HG03159 (cell line): ENCODE data around the gene CACNA2D3.
"Not testable (repeated sequence)": the region's sequence is repeated elsewhere in the genome, so short reads cannot be mapped to it uniquely, and the experiment has no call there.

Source experiments
- ATAC-seq: cut with Tn5 transposase; IDR thresholded peaks from one replicate; pipeline ENCODE4 v1.9.1; 2021; ENCODE audit warnings: mild to moderate bottlenecking, moderate library complexity; ENCODE audit not compliant: unreplicated experiment

The CACNA2D3 gene

DNA sequence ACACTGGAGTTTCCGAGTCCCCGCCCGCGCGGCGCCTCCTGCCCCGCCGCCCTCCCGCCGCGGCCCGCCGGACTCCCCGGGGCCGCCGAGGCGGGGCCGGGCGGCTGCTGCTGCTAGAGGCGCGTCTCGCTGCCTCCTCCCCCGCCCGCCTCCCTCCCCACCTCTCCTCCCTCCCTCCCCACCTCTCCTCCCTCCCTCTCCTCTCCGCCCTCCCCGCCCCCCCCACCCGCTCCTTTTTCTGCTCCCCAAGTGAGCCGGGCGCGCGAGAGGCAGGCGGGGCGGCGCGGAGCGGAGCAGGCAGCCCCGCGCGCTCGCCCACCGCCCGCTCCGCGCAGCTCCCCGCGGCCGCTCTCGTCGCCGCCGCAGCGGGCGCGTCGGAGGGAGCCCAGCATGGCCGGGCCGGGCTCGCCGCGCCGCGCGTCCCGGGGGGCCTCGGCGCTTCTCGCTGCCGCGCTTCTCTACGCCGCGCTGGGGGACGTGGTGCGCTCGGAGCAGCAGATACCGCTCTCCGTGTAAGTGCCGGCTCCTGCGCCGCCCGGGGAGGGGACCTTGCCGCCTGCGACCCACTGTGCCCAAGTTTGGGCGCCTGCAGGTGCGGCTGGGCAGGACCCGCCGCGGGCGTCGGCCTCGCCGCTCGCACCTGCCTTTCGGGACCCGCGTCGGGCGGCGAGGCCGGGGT, at the start of gene CACNA2D3:
TSS of gene CACNA2D3 (plus strand) at position 229 of the 679 bp plus-strand sequence.
- no peak for ATAC-seq

DNA sequence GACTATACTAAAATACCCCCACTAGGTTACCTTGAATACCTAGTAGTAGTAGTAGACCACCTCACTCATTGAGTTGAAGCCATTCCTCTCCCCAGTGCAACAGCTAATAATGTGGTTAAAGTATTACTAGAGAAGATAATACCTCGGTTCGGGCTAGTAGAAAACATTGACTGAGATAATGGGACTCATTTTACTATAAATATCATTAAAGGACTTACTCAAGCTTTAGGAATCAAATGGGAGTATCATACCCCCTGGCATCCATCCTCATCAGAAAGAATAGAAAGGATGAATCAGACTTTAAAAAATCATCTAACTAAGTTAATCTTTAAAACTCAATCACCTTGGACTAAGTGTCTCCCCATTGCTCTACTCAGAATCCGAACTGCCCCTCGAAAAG, 49.0 kb upstream of the CACNA2D3 start:
- ATAC-seq: no peak

DNA sequence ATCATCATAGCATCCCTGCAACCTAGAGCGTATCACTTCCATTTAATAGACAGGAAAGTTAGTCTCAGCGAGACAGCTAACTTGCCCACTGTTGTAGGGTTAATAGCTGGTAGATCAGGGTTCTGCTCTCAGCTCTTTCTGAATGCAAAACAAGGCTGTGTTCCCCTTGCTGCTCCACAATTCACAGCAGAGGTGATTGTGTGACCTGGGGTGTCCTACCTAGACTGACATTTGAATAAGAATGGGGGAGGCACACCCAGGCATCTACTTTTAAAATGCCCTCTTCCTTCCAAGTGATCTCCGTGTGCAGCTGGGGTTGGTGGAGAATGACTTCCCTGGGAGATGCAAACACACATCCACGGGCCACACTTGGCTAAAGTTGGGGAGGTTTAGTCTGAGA, 43.0 kb upstream of the CACNA2D3 start:
- ATAC-seq: no peak

DNA sequence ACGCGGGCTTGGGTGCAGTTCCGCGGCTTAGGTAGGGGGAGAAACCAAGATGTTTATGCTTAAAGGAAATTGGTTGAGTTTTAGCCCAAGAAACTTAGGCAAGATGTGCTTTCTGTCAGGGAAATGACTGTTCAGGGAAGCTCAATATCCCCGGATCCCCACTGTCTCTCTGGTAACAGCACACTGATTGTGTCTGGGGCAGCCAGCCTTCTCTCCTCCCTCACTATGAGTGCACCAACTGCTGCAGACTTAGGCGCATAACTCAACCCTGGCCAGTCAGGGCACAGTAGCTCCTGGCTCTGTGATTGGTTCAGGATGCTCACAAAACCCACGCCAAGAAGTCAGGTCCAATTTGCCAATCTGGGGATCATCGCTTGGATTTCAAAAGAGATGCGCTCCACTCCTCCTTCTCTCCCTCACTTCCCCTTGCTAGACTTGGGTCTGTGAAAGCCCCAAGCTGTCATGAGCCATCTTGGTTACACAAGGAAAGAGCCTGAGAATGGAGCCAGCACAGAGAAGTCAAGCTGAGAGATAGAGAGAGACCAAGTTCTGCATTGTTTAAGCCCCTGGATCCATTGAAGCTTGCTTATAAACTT, 42.5 kb upstream of the CACNA2D3 start:
- no peak for ATAC-seq

DNA sequence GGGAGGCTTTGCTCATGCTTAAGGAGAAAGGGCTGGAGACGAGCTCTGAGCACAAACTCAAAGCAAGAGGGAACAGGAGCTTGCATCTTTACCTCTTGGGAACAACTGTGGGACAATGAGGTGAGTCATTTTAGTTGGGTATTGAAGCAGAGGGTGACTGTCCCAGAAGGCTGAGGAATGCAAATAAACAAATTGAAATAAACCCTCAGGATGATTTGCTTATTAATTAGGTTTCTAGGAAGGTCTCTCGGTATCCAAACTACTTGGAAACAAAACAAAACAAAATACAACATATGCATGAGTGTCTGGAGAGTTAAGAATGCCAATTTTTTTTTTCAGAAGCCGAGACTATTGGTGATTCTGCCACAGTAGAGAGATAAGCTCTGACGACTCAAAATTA, 38.4 kb upstream of the CACNA2D3 start:
- ATAC-seq: no peak

DNA sequence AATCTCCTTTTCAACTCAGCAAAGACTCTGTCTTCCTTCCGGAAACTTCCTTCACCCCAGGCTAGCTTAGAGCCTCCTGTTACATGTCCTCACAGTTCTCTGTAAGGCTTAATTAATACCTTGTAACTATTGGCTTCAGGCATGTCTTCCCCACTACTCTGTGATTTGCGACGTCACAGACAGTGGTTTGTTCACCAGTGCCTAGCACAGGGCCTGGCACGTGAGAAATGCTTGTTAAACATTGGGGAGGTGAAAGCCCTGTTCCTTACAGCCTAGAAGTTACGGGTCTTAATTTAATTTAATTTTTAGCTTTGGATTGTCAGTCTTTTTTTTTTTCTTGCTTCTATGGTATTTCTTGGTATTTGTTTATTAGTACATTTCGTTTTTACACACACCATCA, 36.4 kb upstream of the CACNA2D3 start:
- ATAC-seq: no peak

DNA sequence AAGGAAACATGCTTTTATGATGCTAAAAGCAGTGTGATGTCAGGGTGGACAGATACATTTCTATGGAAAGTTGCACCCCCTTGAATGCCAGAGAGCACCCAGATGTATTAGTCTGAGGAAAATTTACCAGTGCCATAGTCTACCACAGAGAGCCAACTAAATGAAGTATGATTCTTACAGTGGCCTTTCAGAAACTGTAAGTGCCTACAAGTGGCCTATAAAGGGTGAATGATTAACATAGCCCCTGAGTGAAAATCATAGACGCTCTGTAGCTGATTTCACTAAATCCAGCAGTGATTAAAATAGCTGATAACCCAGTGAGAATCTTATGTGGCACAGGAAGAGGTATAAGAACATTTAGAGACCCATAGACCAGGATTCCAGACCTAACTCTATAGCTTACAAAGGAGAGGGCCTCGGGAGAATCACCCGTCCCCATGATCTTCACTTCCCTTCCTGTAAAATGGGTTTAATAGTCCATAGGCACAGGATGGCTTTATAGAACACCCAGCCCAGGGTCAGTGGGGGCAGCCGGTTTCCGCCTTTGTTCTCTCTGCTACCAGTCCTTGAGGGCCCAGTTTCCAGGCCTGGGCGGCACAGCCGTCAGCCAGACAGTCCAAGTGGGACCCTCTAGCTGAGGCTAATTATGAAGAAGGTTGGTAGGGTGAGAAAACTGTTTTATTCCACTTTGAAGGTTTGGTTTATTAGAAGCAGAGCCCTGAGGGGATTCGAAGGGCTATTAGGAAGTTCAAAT, 35.5 kb upstream of the CACNA2D3 start:
- no peak for ATAC-seq

DNA sequence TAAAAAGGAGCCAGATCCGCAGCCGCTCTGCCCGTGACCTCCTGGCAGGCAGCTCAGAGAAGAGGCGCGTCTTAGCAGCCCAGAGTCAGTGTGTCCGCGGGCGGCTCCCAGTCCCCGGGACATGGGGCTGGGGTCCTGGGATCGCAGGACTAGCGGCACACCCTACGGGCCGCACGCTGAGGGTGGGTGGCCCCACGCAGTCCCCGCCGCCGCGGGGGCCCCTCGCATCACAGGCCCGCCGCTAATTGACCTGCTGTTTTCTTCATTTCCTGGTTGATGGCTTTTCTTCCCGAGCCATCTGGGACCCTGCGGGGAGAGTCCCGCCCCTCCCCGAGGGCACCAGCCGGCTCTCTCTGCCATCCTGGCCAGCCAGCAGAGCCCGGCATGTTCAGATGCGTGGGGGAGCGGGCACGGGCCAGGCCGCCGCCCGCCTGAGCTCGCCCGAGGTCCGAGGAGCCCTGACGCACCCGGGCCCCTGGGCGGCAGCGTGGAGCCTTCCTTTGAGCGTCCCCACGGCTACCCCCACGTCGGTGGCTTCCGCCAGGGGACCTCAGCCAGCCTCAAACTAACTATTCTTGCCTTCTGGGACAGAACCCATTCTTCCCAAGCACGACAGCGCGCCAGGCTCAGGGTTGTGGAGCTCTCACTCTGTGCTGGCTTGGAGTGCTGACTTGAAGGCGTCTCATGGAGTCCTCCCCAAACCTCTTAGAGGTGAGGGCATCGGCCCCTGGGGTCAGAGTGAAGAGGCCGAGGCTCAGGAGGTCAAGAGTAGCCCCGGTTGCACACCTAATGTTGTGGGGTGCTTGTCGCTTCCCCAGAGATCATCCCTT, 34.6 kb upstream of the CACNA2D3 start:
- no peak for ATAC-seq

DNA sequence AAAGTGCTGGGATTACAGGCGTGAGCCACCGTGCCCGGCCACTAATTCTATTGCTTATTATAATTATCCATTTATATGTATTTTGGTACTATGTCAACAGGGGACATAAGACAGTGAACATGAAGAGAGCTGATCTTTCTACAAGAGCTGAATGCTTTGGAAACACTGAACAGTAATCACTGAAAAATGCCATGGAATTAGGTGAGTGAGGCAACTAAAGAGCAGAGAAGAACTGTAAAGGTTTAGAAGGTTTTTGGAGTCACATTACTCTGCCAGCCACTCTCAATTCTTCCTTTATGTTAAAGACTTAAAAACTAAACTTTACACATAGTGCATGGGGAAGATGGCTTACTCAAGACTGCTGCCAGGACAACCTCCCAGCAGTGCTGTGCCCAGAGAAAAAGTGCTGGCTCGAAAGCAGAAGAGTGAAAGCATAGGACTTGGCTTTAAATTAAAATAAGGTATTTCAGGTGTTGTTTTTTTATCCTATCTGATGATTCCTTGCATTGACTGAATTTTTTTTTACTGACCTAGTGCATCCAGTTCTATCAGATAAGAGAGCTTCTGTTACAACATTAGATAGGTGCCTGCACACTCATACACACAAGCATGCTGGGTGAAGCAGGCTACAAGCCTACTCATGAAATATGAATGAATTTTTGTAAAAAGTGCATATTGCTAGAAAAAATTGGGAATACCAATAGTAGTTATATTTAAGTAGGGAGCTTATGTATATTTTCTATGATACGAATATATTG, 28.7 kb upstream of the CACNA2D3 start:
- no peak for ATAC-seq

DNA sequence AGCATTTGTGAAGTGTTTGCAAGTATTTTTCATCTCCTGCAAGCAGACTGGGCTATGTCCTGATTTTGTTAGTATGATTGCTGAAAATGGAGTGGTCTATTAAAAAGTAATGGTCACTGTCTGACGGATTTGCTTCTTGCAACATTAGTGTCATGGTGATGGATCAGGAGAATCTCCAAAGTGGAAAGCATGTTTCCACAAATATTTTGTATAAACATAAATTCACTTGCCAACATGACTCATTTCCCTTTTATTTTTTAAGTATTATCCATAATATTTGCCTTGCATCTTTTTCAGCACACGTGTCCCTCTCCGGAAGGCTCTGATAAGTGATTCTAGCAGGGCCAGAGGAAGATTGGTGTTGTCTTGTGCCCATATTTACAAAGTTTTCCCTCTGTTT, 27.4 kb upstream of the CACNA2D3 start:
- ATAC-seq: no peak

DNA sequence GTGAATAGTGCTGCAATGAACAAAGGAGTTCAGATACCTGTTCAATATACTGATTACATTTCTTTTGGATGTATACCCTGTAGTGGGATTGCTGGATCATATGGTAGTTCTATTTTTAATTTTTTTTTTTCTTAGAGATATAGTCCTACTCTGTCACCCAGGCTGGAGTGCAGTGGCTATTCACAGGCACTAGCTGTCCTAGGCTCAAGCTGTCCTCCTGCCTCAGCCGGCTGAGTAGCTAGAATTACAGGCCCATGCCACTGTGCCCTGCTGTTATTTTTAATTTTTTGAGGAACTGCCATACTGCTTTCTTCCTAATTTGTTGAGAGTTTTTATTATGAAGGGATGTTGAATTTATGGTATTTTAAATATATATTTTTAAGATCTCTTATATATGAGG, 23.0 kb upstream of the CACNA2D3 start:
- no peak for ATAC-seq

DNA sequence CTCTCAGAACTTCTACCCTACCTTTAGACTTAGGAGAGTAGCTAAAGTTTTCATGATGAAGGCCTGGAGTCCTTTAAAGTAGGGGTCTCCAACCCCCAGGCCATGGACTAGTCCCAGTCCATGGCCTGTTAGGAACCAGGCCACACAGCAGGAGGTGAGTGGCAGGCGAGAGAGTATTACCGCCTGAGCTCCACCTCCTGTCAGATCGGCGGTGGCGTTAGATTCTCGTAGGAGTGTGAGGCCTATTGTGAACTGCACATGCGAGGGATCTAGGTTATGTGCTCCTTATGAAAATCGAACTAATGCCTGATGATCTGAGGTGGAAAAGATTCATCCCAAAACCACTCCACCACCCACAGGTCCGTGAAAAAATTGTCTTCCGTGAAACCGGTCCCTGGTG, 18.3 kb upstream of the CACNA2D3 start:
- ATAC-seq: no peak

DNA sequence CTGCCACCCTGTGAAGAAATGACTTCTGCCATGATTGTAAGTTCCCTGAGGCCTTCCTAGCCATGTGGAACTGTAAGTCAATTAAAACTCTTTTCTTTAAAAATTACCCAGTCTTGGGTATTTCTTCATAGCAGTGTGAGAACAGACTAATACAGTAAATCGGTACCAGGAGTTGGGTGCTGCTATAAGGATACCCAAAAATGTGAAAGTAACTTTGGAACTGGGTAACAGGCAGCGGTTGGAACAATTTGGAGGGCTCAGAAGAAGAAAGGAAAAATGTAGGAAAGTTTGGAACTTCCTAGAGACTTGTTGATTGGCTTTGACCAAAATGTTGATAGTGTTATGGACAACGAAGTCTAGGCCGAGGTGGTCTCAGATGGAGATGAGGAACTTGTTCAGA, 6.2 kb upstream of the CACNA2D3 start:
- ATAC-seq: not testable (repeated sequence)

DNA sequence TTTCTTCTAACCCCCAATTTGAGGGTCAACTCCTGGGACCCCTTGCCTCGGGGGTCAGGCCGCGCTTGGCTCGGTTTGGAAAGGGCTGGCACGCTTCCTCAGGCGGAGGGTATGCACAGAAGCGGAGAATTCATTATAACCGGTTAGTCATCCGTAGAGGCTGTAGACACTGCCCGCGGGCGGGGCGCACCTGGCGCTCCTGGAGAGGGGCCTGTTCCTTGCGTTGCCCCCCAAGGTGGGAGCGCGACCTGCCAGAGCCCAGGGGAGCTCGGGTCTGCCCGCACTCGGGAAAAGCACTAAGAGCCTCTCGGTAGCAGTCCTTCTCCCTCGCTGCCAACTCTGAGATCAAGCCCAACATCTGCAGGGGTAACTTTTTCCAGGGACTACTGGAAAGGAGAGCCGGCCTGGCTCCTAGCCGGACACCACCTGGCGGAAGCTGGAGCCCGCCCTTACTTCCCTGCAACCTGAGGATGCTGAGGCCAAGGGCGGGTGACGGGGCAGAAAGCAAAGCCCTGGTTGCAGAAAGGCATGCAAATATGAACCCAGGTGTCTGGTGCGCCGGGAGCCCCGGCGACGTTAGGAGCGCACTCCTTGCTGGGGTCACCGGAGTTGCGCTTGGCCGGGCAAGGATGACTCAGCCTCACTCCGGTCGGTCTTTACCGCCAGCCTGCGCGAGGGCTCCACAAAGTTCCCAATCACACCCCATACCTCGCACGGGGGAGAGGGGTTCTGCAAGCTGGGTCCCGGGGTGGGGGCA, 1.5 kb upstream of the CACNA2D3 start:
- ATAC-seq: peak; percentile 64

DNA sequence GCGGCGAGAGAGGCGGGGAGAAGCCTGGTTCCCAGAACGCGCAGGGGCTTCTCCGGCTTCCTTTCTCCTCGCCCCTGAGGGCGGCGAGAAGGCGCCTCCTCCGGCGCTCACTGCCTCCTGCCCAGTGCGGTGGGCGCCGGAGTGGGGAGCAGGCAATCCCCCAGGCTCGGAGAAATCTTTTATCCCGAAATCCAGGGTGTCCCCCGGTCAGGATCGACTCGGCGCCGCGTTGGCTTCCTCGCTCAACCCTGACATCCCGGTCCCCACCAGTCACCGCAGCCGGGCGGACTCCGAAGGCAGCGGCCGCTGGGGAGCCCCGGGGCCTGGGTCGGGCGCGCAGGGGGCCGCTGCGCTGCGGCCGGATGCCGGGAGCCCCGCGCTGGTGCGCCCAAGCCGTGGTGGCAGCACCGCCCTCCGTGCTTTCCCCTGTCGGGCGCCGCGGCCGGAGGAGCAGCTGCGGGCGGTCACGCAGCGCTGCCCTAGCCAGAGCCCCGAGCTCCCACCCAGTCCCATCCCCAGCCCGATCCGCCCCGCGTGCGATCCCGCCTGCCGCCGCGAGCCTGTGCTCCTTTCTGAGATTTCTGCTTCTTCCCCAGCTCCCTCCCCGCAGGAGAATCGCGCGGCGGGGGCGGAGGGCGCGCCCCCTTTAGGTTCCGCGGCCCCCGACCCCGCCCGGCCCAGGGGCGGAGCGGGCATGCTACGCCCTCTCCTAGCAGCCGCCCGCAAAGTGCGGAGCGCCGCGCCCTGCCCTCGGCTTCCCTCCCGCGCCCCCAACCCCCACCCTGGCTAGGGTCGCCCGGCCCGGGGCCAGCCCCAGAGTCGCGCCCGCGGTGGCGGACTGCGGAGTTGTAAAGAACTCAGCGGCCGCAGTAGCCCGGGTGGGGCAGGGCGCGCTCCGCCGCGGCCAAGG, 683 bp upstream of the CACNA2D3 start:
- ATAC-seq: peak; percentile 8

DNA sequence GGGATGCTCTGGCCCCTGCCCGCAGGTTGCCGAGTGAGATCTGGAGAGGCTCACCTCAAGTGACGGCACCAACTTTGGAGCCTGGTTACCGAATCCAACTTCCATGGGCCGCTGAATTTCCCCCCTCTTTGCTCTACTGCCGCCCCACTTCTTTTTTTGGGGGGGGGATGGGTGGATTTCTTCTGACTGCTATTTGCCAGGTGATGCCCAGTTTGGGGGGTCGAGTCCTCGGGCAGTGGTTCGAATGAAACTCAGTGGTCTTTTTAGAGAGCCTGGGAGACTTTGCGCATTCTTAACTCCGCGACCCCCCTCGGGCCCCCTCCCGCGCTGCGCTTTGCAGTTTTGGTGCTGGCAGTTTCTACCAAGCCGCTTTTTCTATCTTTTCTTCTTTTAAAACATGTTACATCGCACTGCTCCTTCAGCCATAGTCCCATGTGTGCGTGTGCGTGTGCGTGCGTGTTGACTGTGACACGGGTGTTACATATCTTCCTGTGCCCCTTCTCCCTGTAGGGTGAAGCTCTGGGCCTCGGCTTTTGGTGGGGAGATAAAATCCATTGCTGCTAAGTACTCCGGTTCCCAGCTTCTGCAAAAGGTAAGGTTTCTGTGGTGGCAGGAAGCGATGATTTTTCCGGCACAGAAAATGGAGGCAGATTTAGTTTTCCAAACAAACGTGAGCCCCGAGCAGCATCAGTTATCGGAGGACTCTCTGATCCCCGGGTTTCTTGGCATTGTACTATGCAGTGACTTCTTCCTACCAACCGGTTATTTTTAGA, 837 bp downstream of the CACNA2D3 start:
- ATAC-seq: no peak

DNA sequence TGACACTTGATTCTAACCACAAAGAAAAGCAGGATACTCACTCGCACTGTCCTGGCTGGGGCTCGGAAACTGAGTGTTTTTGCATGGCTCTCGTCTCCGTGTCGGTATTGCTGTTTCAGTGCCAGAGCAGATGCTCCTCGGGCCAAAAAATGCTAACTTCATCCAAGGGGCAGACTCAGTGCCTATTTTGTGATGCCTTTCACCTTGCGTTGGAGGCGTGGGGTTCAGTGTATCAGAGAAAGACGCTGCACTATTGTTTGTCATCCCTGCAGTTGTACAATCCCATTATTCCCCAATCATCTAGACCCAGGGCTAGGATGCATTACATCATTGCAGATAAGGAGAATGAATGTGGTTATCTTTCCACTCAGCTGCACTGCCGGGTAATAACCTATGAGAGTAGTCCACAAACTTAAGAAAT, 1.4 kb downstream of the CACNA2D3 start:
- ATAC-seq: no peak

DNA sequence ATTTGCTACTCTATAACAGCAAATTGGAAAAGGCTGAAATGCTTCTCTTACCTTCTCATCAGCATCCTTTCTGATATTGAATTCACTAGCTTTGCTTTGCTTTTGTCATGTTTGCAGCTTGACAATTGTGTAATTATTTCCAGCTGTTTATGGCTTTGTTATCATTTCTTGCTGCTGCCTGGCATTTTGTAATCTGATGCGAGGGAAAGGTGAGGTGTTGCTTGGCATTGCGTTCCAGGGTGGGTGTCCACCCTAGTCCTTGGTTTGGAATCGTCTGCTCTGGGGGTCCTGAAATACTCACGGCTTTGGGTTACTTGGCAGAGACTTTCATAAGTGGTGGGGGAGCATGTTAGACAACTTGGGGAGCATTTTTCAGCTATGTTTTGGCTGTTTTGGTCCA, 2.9 kb downstream of the CACNA2D3 start:
- no peak for ATAC-seq
